Measurements from ENCODE around the gene PALLD.
A peak's percentile ranks its signal among the peaks of the same experiment; 100 is the strongest.

The PALLD gene

GRCh38 chr4:168734703-168735678 is 238.1 kb downstream of the PALLD start:
- no peak for DNase-seq (ENCODE audit: low spot score)

DNA sequence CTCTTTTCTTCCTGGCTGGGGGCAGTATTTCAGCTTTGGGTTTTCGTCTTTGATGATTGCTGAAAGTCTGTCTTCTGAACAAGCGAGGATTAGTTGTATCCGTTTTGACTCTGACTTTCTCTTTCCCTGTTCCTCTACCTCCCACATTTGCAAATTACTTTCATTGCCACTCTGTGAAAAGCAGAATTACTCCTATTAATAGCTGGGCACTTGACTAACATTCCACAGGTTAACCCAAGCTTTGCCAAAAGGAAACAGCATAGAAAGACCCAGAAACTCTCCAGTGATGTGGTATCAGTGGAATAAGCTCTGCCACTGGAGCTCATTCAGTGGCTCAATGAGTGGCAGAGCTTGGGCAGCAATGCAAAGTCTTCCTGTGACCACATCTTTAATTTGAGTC is 238.9 kb downstream of the PALLD start:
- DNase-seq (ENCODE audit: low spot score): no peak

DNA sequence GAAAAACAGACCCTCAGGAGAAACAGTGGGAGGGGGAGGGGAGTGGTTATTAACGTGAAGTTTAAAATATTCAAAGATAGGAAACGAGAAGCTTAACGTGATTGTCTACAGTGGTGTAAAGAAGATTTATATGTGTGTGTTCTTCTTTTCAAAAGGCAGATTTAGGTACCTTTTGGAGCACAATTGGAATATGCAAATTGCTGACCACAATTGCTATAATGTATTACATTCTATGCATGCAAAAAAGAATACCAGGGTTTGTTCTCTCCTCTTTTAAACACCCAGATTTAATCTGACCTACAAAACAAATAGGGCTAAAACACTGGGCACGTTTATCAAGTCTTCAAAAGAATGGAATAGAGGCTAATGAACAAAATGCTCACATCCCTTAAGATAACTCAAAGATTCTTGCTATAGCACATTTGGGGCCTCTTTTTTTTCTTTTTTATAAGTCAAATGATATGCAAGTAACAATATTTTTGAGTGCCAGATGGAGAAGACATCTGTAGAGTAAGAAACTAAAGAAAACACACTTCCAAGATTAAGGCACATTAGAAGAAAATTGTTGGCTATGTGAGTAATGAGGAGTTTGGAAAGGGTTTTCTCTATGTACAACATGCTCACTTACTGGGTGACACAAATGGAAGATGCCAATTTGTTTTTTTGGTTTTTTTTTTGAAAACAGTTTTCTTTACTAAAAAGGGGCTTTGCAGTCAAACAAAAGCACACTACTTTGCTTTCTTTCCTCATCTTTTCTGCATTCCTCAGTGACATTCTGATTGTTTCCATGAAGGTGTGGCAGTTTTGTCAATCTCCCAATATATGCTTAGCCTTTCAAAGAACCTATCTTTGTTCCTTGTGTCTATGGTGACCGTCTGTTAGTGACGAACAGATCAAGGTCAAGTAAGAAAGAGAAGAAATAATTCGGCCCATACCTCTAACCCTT is 240.3 kb downstream of the PALLD start:
- DNase-seq (ENCODE audit: low spot score): no peak

- no peak for DNase-seq (ENCODE audit: low spot score)
Observed at GRCh38 chr4:168737806-168738172, 240.9 kb downstream of the PALLD start.

GRCh38 chr4:168739886-168740285 is 243.0 kb downstream of the PALLD start:
- DNase-seq (ENCODE audit: low spot score): no peak

- no peak for DNase-seq (ENCODE audit: low spot score)
Observed at GRCh38 chr4:168740691-168741090, 243.8 kb downstream of the PALLD start.

- peak; percentile 3 for DNase-seq (ENCODE audit: low spot score)
Observed at GRCh38 chr4:168741281-168742173, 244.7 kb downstream of the PALLD start.

GRCh38 chr4:168743131-168743530 is 246.3 kb downstream of the PALLD start:
- DNase-seq (ENCODE audit: low spot score): no peak

DNA sequence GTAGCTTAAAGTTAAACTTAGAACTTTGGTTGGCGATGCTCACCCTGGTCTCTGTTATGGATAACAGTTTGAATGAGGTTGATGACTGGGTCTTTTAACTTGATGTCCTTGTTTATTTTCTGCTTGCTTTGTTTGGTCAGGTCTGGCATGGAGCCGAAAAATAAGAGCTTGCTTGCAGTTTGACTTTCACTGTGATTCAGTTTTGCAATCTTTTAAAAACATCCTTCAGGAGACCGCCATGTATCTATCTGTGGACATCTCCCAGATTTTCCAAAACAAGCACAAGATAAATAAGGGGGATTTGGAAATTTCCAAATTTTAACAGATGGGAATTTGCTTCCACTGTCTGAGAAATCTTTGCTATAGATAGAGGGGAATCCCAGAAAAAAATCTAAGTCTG is 246.7 kb downstream of the PALLD start:
- no peak for DNase-seq (ENCODE audit: low spot score)

GRCh38 chr4:168744021-168744420 is 247.2 kb downstream of the PALLD start:
- no peak for DNase-seq (ENCODE audit: low spot score)

DNA sequence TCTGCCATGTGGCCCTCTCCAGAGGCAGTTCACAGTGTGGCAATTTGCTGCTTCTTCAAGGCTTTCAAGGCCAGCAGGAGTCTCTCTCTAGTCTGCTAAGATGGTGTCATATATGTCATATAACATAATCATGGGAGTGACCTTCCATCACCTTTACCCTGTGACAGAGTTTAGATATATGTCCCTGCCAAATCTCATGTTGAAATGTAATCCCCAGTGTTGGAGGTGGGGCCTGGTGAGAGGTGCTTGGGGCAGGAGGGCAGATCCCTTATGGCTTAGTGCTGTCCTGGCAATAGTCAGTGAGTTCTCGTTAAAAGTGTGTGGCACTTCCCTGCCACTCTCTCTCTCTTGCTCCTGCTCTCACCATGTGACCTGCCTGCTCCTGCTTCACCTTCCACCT is 252.0 kb downstream of the PALLD start:
- DNase-seq (ENCODE audit: low spot score): no peak

DNA sequence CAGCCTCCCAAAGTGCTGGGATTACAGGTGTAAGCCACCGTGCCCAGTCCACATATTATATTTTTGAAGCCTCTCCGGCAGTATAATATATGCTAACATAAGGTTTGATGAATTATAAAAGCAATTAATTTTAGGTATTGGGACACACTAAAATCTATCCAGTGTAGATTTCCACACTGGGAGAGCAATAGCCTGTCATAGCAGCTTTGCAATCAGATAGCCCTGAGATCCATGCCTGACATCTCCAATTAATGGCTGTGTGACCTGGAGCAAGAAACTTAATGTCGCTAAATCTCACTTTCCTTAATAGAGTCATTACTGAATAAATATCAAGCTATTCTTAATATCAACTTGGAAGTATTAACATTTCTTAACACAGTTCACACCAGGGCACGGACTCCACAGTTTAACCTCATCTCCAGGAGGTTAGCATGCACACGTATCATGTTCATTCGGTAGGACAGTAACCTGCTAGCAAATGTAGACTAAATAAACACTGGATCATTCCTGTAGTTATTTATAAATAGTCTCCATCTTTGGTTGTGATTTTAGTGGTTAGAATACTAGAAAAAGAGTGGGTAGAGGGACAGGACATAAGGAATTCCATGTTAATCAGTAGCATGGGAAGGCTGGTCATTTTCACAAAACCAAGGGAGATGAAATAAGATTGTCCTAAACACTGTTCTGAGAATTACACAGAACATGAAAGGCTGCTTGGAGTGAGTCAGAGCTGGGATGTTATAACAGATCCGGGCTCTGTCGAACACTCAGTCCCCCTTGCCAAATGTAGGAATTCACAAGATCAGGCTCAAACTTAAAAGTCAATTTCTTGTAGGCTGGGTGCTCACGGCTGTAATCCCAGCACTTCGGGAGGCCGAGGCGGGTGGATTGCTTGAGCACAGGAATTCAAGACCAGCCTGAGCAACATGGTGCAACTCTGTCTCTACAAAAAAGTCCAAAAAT is 254.7 kb downstream of the PALLD start:
- no peak for DNase-seq (ENCODE audit: low spot score)

GRCh38 chr4:168755598-168756477 is 259.0 kb downstream of the PALLD start:
- DNase-seq (ENCODE audit: low spot score): no peak

DNA sequence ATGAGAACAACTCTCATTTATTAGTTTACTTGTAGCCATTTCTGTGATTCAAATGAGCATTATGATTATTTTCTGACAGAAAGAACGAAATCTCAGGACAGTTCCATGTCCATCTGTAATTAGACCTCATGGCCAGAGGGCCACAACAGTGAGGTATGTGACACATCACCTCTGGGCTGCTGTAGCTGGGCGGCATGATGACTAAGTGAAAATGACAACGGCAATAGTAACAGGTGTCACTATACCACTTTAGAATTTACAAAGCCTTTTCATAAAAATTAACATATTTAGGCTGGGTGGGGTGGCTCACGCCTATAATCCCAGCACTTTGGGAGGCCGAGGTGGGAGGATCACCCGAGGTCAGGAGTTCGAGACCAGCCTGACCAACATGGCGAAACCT is 260.6 kb downstream of the PALLD start:
- no peak for DNase-seq (ENCODE audit: low spot score)

GRCh38 chr4:168758351-168758876 is 261.6 kb downstream of the PALLD start:
- DNase-seq (ENCODE audit: low spot score): no peak

DNA sequence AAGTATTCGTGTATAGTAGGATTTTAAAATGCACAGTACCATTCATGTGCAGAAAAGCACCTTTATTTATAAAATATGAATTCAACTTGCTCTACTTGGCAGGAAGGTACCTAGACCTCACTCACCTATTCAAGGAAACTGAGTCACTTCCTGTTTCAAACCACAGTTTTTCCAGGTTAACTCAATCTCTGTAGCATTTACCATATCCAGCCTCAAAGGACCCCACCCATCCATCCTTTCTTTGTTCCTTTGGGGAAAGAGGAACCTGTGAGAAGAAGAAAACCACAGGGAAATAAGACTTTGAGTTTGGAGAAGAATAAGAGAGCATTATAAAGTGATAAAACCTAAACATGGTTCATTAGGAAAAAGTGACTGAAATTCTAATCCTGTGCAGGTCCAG is 262.5 kb downstream of the PALLD start:
- DNase-seq (ENCODE audit: low spot score): no peak

- DNase-seq (ENCODE audit: low spot score): no peak
Observed at GRCh38 chr4:168759959-168760527, 263.2 kb downstream of the PALLD start.

DNA sequence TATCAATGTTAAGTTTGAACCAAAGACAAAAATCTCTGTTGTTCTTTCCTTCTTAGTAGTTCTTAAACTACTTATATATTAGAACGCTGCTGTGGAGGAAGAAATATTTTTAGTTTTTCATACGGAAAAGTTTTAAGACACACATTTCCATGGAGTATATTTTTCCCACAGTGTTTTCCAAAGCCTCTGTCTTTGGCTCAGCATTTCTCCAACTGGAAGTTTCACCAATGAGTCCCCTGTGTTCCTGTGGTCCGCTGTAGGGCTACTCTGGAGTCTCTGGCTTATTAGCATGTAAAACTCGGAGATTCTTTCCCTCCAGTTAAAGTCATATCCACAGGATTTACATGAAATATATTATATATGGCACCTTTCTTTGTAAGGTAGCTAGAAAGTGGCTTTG is 264.2 kb downstream of the PALLD start:
- no peak for DNase-seq (ENCODE audit: low spot score)

GRCh38 chr4:168765322-168765721 is 268.5 kb downstream of the PALLD start:
- DNase-seq (ENCODE audit: low spot score): no peak

Measured in globus pallidus (tissue), 1 donor.